Measurements from ENCODE around the gene CCIN. TPM values are rescaled to one million over a fixed set of nuclear protein-coding genes. Genes with fewer than 3 reads are reported as not detected.

Gene CCIN
- polyA plus RNA-seq, 1 of the 3 experiments (the other 2 are of a cell fraction): 0.54 TPM

- ChIA-PET CTCF (interaction anchor here (1.4 to 11.7 kb wide), 2 partner anchors 20 to 45 kb away, joined by 4 to 76 read pairs; no protein-coding TSS in a partner anchor), POLR2A (no interaction called here)
Measured at GRCh38 chr9:36121971-36122370, 47.2 kb upstream of the CCIN start.

More at GRCh38 chr9:36121971-36122370, 47.2 kb upstream of the CCIN start:
- no peak overlapping the region for H3K4me3 ChIP-seq (ENCODE audit: low read depth in 2 of 2, low read length in 1 of 2)
- no peak overlapping the region for H3K4me2 ChIP-seq
- H2AFZ ChIP-seq (ENCODE audit: low read depth): no peak overlapping the region
- 95% methylated on average over 7 of the region's 7 CpGs for WGBS (ENCODE audit: low lambda C conversion rate)
- H3K4me1 ChIP-seq (ENCODE audit: control insufficient read depth in 1 of 2, insufficient read depth in 2 of 2, low read depth in 1 of 2, low read length in 1 of 2): no peaks in the 10 kb centered on the region; a peak in 1 of 4 replicates
- H3K9me3 ChIP-seq: no peaks in the 10 kb centered on the region
- H3K27me3 ChIP-seq (ENCODE audit: insufficient read depth): no peaks in the 10 kb centered on the region
- peaks cover 34 to 49% of the 10 kb centered on the region in 2 experiments for H3K36me3 ChIP-seq (replicated peaks in 1 of 2; ENCODE audit: control insufficient read depth in 1 of 2, insufficient read depth in 2 of 2, low read length in 1 of 2)
- peaks cover 9% of the 10 kb centered on the region for H3F3A ChIP-seq (replicated peaks; ENCODE audit: insufficient read depth)
- H3K9me2 ChIP-seq: no peaks in the 10 kb centered on the region
- H3K79me2 ChIP-seq (ENCODE audit: insufficient read depth): no peaks in the 10 kb centered on the region
- no peak overlapping the region for H3K27ac ChIP-seq (ENCODE audit: low read depth in 2 of 2, low read length in 1 of 2)
- DNase-seq: no peak
- no peaks in the 10 kb centered on the region for H4K20me1 ChIP-seq (ENCODE audit: insufficient read depth)
- no peak for TF ChIP-seq CTCF (IDR thresholded peaks at IDR 0.05)
- no peak for TF ChIP-seq PBX3 (IDR thresholded peaks at IDR 0.05)
- no peak for TF ChIP-seq EP300 (IDR thresholded peaks at IDR 0.05; ENCODE audit: borderline replicate concordance in 1 of 2, low read depth in 1 of 2, low read length in 1 of 2)
- no peak for TF ChIP-seq SIN3A (IDR thresholded peaks at IDR 0.05; ENCODE audit: borderline replicate concordance, low read depth, low read length)
- no peak for TF ChIP-seq MAX (IDR thresholded peaks at IDR 0.05; ENCODE audit: low read depth)
- no peak for TF ChIP-seq USF2 (IDR thresholded peaks at IDR 0.05; ENCODE audit: borderline replicate concordance, low read depth, low read length)
- TF ChIP-seq TCF12 (IDR thresholded peaks at IDR 0.05): no peak
- no peak for TF ChIP-seq RCOR1 (IDR thresholded peaks at IDR 0.05; ENCODE audit: low read length)
- TF ChIP-seq JUND (IDR thresholded peaks at IDR 0.05): no peak
- no peak for TF ChIP-seq GABPA (IDR thresholded peaks at IDR 0.05; ENCODE audit: low read depth)
- no peak for TF ChIP-seq TAF1 (IDR thresholded peaks at IDR 0.05; ENCODE audit: borderline replicate concordance, low read depth, low read length)
- TF ChIP-seq MEF2A (IDR thresholded peaks at IDR 0.05; ENCODE audit: borderline replicate concordance, low read depth): no peak
- no peak for TF ChIP-seq FOSL2 (IDR thresholded peaks at IDR 0.05; ENCODE audit: borderline replicate concordance, low read depth)
- no peak for TF ChIP-seq FOXM1 (IDR thresholded peaks at IDR 0.05; ENCODE audit: low read depth)
- no peak for TF ChIP-seq NFIC (IDR thresholded peaks at IDR 0.05; ENCODE audit: borderline replicate concordance)
- TF ChIP-seq YY1 (IDR thresholded peaks at IDR 0.05; ENCODE audit: low read depth): no peak
- TF ChIP-seq RXRA (IDR thresholded peaks at IDR 0.05; ENCODE audit: borderline replicate concordance, low read depth): no peak
- TF ChIP-seq TEAD4 (IDR thresholded peaks at IDR 0.05; ENCODE audit: borderline replicate concordance, insufficient read depth): no peak
- no peak overlapping the region for H3K9ac ChIP-seq

Data from SK-N-SH (cell line).